ENCODE measurements around the gene KCNT2.

DNA sequence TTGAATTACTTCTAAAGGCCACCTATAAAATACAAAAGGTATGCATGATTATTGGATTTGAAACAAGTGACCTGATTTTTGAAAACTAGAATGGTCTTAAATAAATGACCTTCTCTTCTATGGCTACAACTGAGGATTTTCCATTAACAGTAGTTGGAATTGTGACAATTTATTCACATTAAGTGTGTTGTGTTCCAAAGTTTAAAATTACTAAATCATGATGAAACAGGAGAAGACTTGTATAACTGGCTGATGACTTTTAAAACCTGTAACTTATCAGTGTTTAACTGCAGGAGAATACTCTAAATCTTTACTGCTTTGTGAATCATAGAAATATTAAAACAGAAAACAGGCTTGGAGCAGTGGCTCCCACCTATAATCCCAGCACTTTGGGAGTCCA is 4.6 kb downstream of the KCNT2 start:
- TF ChIP-seq POLR2AphosphoS5 (IDR thresholded peaks at IDR 0.05): no peak
- TF ChIP-seq, protein P1, sequence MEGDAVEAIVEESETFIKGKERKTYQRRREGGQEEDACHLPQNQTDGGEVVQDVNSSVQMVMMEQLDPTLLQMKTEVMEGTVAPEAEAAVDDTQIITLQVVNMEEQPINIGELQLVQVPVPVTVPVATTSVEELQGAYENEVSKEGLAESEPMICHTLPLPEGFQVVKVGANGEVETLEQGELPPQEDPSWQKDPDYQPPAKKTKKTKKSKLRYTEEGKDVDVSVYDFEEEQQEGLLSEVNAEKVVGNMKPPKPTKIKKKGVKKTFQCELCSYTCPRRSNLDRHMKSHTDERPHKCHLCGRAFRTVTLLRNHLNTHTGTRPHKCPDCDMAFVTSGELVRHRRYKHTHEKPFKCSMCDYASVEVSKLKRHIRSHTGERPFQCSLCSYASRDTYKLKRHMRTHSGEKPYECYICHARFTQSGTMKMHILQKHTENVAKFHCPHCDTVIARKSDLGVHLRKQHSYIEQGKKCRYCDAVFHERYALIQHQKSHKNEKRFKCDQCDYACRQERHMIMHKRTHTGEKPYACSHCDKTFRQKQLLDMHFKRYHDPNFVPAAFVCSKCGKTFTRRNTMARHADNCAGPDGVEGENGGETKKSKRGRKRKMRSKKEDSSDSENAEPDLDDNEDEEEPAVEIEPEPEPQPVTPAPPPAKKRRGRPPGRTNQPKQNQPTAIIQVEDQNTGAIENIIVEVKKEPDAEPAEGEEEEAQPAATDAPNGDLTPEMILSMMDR (IDR thresholded peaks at IDR 0.05): no peak
